IMR-90 (cell line): ENCODE data around the gene SYTL2. TPM values are rescaled to one million over a fixed set of nuclear protein-coding genes. Genes with fewer than 3 reads are reported as not detected.

ENCODE experiments used
- ATAC-seq: fragments of 200-7000 bp; cut with Tn5 transposase; 2 replicates; pipeline ENCODE4 v1.9.1; 2020; ENCODE audit warnings: low read depth, mild to moderate bottlenecking, moderate library complexity
- BruUV-seq: library from RNA; stranded (reverse); fragments of 400-500 nt; replicated peaks from 2 replicates; lab custom pipeline; 2021; lab: Mats Ljungman, UMichigan
- CTCF ChIA-PET: fragments of 300-600 bp; formaldehyde crosslinking; extraction: SDS; loops from one replicate; lab custom pipeline; 2021; ENCODE audit warnings: antibody characterized with exemption; lab: Yijun Ruan, JAX
- POLR2A ChIA-PET: fragments of 300-600 bp; sonication (Branson Sonifier 250); formaldehyde crosslinking; loops from one replicate; lab custom pipeline; 2022; ENCODE audit warnings: antibody characterized with exemption; ENCODE audit not compliant: unreplicated experiment; lab: Charles Lee
- DNase-seq: peaks from one replicate; pipeline ENCODE4 v3.0.0; 2013
- H2AFZ ChIP-seq: replicated peaks from 2 replicates; pipeline ENCODE3; 2013; ENCODE audit warnings: low read length, mild to moderate bottlenecking; ENCODE audit not compliant: poor library complexity
- H2AK5ac ChIP-seq: 2 replicates; pipeline ENCODE4 v1.6.1; 2013; ENCODE audit warnings: low read depth, low read length, inconsistent platforms
- H2AK9ac ChIP-seq: replicated peaks from 2 replicates; pipeline ENCODE3; 2013; ENCODE audit warnings: mild to moderate bottlenecking, low read depth, low read length, moderate library complexity; ENCODE audit not compliant: poor library complexity
- H2BK120ac ChIP-seq: 2 replicates; pipeline ENCODE4 v1.6.1; 2013; ENCODE audit warnings: low read depth, low read length, inconsistent platforms
- H2BK15ac ChIP-seq: 3 replicates; pipeline ENCODE4 v1.6.1; 2013; ENCODE audit warnings: low read depth, low read length, inconsistent platforms
- H2BK20ac ChIP-seq: 2 replicates; pipeline ENCODE4 v1.6.1; 2013; ENCODE audit warnings: low read depth, mild to moderate bottlenecking, inconsistent platforms, low read length, moderate library complexity
- H2BK5ac ChIP-seq: 2 replicates; pipeline ENCODE4 v1.6.1; 2013; ENCODE audit warnings: mild to moderate bottlenecking, low read depth, low read length, inconsistent platforms; ENCODE audit not compliant: poor library complexity, severe bottlenecking
- H3K14ac ChIP-seq: replicated peaks from 2 replicates; pipeline ENCODE4 v1.6.1; 2013; ENCODE audit warnings: low read depth, low read length, inconsistent platforms
- H3K18ac ChIP-seq: 2 replicates; pipeline ENCODE4 v1.6.1; 2013; ENCODE audit warnings: low read depth, low read length, control low read depth
- H3K23ac ChIP-seq: 2 replicates; pipeline ENCODE4 v1.6.1; 2013; ENCODE audit warnings: low read depth, low read length, inconsistent platforms
- H3K27ac ChIP-seq: 2 replicates; pipeline ENCODE4 v1.5.1; 2013; ENCODE audit warnings: mild to moderate bottlenecking, control low read depth, low read length; ENCODE audit not compliant: insufficient read depth
- H3K27me3 ChIP-seq: 2 replicates; pipeline ENCODE4 v1.6.1; 2013; ENCODE audit warnings: low read length; ENCODE audit not compliant: control insufficient read depth, insufficient read depth
- H3K36me3 ChIP-seq: 2 replicates; pipeline ENCODE4 v1.6.1; 2013; ENCODE audit warnings: low read length, mixed read lengths; ENCODE audit not compliant: control insufficient read depth, insufficient read depth
- H3K4ac ChIP-seq: 2 replicates; pipeline ENCODE4 v1.6.1; 2013; ENCODE audit warnings: low read depth, low read length, inconsistent platforms
- H3K4me1 ChIP-seq: 2 replicates; pipeline ENCODE4 v1.6.1; 2013; ENCODE audit warnings: low read length, mixed read lengths; ENCODE audit not compliant: control insufficient read depth, insufficient read depth
- H3K4me2 ChIP-seq: 2 replicates; pipeline ENCODE4 v1.6.1; 2013; ENCODE audit warnings: low read depth, mild to moderate bottlenecking, control low read depth, low read length, moderate library complexity
- H3K4me3 ChIP-seq: 2 replicates; pipeline ENCODE4 v1.5.1; 2013; ENCODE audit warnings: low read depth, mild to moderate bottlenecking, control low read depth, low read length, moderate library complexity; ENCODE audit not compliant: insufficient read depth
- H3K56ac ChIP-seq: 2 replicates; pipeline ENCODE4 v1.6.1; 2013; ENCODE audit warnings: low read length, inconsistent platforms; ENCODE audit not compliant: insufficient read depth; ENCODE audit errors: extremely low read depth
- H3K79me1 ChIP-seq, 2 experiments: 2 replicates each; pipeline ENCODE4 v1.6.1; 2013; ENCODE audit warnings: low read length in 2 of 2, inconsistent platforms in 1 of 2, low read depth in 1 of 2
- H3K9ac ChIP-seq: 2 replicates; pipeline ENCODE4 v1.6.1; 2013; ENCODE audit warnings: low read depth, low read length, control low read depth
- H3K9me1 ChIP-seq: 2 replicates; pipeline ENCODE4 v1.6.1; 2013; ENCODE audit warnings: low read length, inconsistent platforms; ENCODE audit not compliant: insufficient read depth
- H3K9me3 ChIP-seq: 2 replicates; pipeline ENCODE4 v1.6.1; 2013; ENCODE audit warnings: low read length; ENCODE audit not compliant: control insufficient read depth, insufficient read depth
- H4K20me1 ChIP-seq: 2 replicates; pipeline ENCODE4 v1.6.1; 2013; ENCODE audit warnings: low read length, inconsistent platforms; ENCODE audit not compliant: insufficient read depth
- H4K5ac ChIP-seq: 2 replicates; pipeline ENCODE4 v1.6.1; 2013; ENCODE audit warnings: mild to moderate bottlenecking, low read depth, low read length, control low read depth
- H4K8ac ChIP-seq, 2 experiments: 2 replicates each; pipeline ENCODE4 v1.6.1; 2013; ENCODE audit warnings: low read depth in 2 of 2, low read length in 2 of 2, control low read depth in 1 of 2, inconsistent platforms in 1 of 2
- H4K91ac ChIP-seq: 2 replicates; pipeline ENCODE4 v1.6.1; 2013; ENCODE audit warnings: low read depth, low read length, inconsistent platforms; ENCODE audit not compliant: insufficient read depth
- BHLHE40 ChIP-seq: fragments of 150-350 bp; IDR thresholded peaks from 2 replicates; pipeline ENCODE4 v1.6.1; 2016; ENCODE audit warnings: mild to moderate bottlenecking, low read depth, low read length
- CEBPB ChIP-seq: IDR thresholded peaks from 2 replicates; pipeline ENCODE4 v1.6.1; 2012; ENCODE audit warnings: low read depth, low read length, improper control_type of control experiment
- CHD1 ChIP-seq: IDR thresholded peaks from 2 replicates; pipeline ENCODE4 v1.6.1; 2012; ENCODE audit warnings: low read depth, low read length, improper control_type of control experiment
- FOS ChIP-seq: fragments of 150-350 bp; IDR thresholded peaks from 2 replicates; pipeline ENCODE4 v1.6.1; 2016; ENCODE audit warnings: low read depth, low read length
- POLR2A ChIP-seq: IDR thresholded peaks from 2 replicates; pipeline ENCODE4 v1.6.1; 2012; ENCODE audit warnings: mild to moderate bottlenecking, low read depth, low read length
- RFX5 ChIP-seq: IDR thresholded peaks from 2 replicates; pipeline ENCODE4 v1.8.0; 2012; ENCODE audit warnings: low read depth, mild to moderate bottlenecking, low read length, moderate library complexity
- SMC3 ChIP-seq: fragments of 150-350 bp; IDR thresholded peaks from 2 replicates; pipeline ENCODE4 v1.6.1; 2016; ENCODE audit warnings: low read depth, mild to moderate bottlenecking, antibody characterized with exemption, low read length, moderate library complexity
- WGBS, 2 experiments: methylation state at CpG; one replicate each; pipeline versions ENCODE4 v1.1.5 to v1.1.7; 2013; ENCODE audit warnings: missing lambda C conversion rate in 2 of 2; ENCODE audit not compliant: insufficient read length in 1 of 2; ENCODE audit errors: extremely low coverage in 2 of 2; 5-methylcytosine and 5-hydroxymethylcytosine counted together
- dilution Hi-C: fragments of 300-500 bp; cut with HindIII; formaldehyde crosslinking; loops from one replicate; pipeline ENCODE4 v1.14.3; 2018; ENCODE audit warnings: low sequenced_read_pairs; ENCODE audit not compliant: unreplicated experiment
- in situ Hi-C: fragments of 300-500 bp; cut with MboI; formaldehyde crosslinking; loops from 3 replicates; pipeline ENCODE4 v1.14.3; 2019; ENCODE audit warnings: low sequenced_read_pairs, inconsistent platforms, mixed read lengths
- intact Hi-C: fragments of 100-400 bp; cut with micrococcal nuclease; formaldehyde crosslinking; loops from 2 replicates; pipeline ENCODE4 v1.10.0; 2022
- polyA plus RNA-seq, 3 experiments: library from polyadenylated mRNA; depleted of rRNA; stranded (reverse); fragments of >200 nt; gene quantifications; 2 replicates each; pipeline ENCODE4 v1.2.3, GENCODE V29; 2012; ENCODE audit warnings: low replicate concordance in 1 of 3
- total RNA-seq: library from RNA; depleted of rRNA; stranded (reverse); fragments of >200 nt; gene quantifications from 2 replicates; pipeline ENCODE4 v1.2.3, GENCODE V29; 2012

Gene SYTL2
- total and polyA plus RNA-seq, 2 of the 4 experiments (the other 2 are of a cell fraction) = 45.2 to 70.0 TPM

DNA sequence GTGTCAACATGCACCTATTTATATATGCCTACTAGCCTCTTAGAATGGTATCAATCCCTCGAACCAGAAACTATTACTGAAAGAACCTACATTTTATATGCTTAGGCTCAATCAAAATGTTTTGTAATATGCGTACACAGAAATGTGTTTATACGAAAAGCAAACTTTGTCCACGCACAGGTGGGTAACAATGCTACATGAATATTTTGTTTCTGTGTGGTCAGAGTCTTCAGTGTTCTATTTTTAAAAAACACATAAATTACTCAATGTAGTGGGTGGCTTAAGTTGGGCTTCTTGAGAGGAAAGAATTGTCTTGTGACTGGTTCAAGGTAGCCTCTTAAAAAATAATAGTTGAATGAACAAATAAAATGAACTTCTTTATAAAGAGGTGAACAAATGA, 46.1 kb downstream of the SYTL2 start:
- intact Hi-C loops (no loop called here), dilution Hi-C loops (no loop called here), in situ Hi-C loops (no loop called here)
- no peak overlapping the region for H3K18ac ChIP-seq
- no peak overlapping the region for H3K4me2 ChIP-seq
- no peak overlapping the region for H2AK5ac ChIP-seq
- peaks cover 3% of the 10 kb centered on the region; the same call in 1 of the 2 replicates for H3K36me3 ChIP-seq
- no CpG with 5 or more reads among the region's 4 CpGs for WGBS, 2 experiments
- H3K9me3 ChIP-seq = peaks cover 7% of the 10 kb centered on the region; the same call in 1 of the 2 replicates
- no peak overlapping the region for H2BK5ac ChIP-seq
- H3K14ac ChIP-seq = no peak overlapping the region
- POLR2A ChIA-PET = no interaction called here
- no peak overlapping the region for H4K91ac ChIP-seq
- TF ChIP-seq CEBPB = no peak
- no peak for TF ChIP-seq RFX5
- TF ChIP-seq CHD1 = no peak
- TF ChIP-seq BHLHE40 = no peak
- no peak for TF ChIP-seq FOS
- TF ChIP-seq POLR2A = no peak
- no peak for TF ChIP-seq SMC3
- H4K8ac ChIP-seq = no peak overlapping the region
- H3K4me3 ChIP-seq = no peak overlapping the region
- no peak overlapping the region for H2BK20ac ChIP-seq
- H4K5ac ChIP-seq = no peak overlapping the region
- H3K56ac ChIP-seq = no peak overlapping the region
- no peak overlapping the region for H2AFZ ChIP-seq
- H3K79me1 ChIP-seq = peaks cover 17 to 18% of the 10 kb centered on the region in 2 experiments; a peak in 3 of 4 replicates
- H4K20me1 ChIP-seq = no peaks in the 10 kb centered on the region
- H3K4ac ChIP-seq = no peak overlapping the region
- peaks cover 8% of the 10 kb centered on the region; the same call in 1 of the 2 replicates for H3K9me1 ChIP-seq
- H3K27me3 ChIP-seq = no peaks in the 10 kb centered on the region
- H3K23ac ChIP-seq = no peak overlapping the region
- CTCF ChIA-PET = no interaction called here
- ATAC-seq (no peak), DNase-seq (no peak)
- no peak overlapping the region for H3K27ac ChIP-seq
- H2BK120ac ChIP-seq = no peak overlapping the region
- H3K9ac ChIP-seq = no peak overlapping the region
- H2BK15ac ChIP-seq = no peak overlapping the region
- BruUV-seq = no TSS peak
- no peak overlapping the region for H2AK9ac ChIP-seq
- peaks cover 15% of the 10 kb centered on the region for H3K4me1 ChIP-seq
